Measurements from ENCODE around the gene RIPOR3.

The RIPOR3 gene

GRCh38 chr20:50690650-50691572, at the start of gene RIPOR3:
Gene RIPOR3 (minus strand): TSS chr20:50691542. CDS start chr20:50691128, 414 bp downstream.
- DNase-seq = no peak

DNA sequence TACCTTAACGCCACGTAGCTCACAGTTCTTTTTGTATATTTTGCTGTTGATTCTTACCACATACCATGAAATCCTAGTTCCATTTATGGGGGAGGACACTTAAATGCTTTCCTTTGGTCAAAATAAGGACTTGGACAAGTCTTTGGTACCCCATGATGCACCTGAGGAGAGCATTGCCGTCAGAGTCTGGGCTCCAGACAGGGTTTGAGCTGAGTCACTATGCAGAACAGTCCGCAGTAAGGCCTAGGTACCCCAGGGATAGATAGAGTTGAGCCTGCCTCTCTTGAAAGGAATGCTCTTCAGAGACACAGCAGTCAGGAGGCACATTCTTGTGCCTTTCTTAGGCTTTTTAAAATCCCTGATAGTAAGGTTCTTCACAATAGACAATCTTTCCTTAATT, 46.0 kb upstream of the RIPOR3 start:
- no peak for DNase-seq

- DNase-seq = peak; percentile 29
Measured at GRCh38 chr20:50735813-50736212, 44.5 kb upstream of the RIPOR3 start.

- no peak for DNase-seq
Measured at GRCh38 chr20:50734730-50735679, 43.7 kb upstream of the RIPOR3 start.

DNA sequence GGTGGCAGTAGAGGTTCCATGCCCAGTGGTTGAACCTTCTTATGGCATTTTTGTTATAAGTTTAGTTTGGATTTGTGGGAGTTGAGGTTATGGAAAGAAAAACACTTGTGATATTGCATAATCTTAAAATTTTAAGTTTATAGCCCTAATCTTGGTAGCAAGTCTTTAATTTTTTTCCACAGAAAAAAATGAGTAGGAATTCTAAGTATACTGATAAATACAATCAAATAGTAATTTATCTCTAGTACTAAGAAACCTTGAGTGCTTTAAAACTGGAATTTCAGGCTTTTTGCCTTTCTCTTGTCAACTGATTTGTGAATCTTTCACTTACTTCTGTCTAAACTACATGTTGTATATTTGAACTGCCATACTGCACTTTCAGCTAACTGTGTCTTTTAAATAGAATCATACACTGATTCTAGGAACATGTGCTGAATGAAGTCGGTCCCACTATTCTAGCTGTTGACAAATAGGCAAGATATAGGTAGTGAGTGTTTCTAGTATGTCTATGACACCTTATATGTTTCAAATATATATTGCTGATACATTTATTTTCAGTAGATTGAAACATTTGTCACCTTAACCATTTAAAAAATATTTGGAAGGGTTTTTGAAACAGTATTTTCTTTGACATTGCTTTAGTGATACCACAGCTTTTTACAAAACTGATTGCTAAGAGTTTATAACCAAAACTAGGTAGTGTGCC, 42.5 kb upstream of the RIPOR3 start:
- no peak for DNase-seq

DNA sequence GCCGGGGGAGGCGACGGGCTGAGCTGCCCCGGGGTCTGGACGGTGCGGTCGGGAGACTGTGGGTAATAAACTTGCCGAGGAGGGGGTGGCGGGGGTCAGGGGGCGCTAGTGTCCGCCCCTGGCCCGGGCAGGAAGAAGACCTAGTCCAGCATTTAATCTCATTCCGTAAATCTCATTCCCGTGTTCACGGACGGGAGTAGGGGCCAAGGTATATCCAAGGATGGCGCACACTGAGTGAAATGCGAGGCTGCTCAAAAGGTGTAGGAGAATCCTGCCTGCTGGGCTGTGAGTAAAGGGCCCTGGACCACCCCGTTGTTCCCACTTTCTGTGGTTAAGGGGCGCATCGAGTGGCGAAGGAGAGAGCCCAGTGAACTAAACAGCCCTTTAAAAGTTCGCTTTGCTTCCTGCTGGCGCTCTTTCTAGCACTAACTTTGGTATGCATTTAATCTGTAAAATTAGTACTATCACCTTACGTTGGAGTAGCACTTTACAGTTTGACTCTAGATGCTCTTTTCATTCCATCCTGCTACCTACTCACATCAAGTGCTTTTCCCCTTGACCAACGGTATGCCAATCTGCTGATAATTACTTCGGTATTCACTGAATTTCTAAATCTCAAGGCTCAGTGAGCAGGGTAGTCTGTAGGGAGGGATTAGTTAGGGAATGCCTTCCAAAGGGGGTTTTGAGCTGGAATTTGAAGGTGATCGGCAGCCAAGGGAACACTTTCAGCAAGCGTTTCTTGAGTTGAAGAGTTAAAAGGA, 40.8 kb upstream of the RIPOR3 start:
- no peak for DNase-seq

- peak; percentile 89 for DNase-seq
Measured at GRCh38 chr20:50731055-50731929, 40.0 kb upstream of the RIPOR3 start, which contains the start of gene PARD6B. Gene PARD6B (plus strand): TSS chr20:50731580. CDS start chr20:50731787, 207 bp downstream.

GRCh38 chr20:50730765-50731054, 39.4 kb upstream of the RIPOR3 start:
- DNase-seq = no peak

DNA sequence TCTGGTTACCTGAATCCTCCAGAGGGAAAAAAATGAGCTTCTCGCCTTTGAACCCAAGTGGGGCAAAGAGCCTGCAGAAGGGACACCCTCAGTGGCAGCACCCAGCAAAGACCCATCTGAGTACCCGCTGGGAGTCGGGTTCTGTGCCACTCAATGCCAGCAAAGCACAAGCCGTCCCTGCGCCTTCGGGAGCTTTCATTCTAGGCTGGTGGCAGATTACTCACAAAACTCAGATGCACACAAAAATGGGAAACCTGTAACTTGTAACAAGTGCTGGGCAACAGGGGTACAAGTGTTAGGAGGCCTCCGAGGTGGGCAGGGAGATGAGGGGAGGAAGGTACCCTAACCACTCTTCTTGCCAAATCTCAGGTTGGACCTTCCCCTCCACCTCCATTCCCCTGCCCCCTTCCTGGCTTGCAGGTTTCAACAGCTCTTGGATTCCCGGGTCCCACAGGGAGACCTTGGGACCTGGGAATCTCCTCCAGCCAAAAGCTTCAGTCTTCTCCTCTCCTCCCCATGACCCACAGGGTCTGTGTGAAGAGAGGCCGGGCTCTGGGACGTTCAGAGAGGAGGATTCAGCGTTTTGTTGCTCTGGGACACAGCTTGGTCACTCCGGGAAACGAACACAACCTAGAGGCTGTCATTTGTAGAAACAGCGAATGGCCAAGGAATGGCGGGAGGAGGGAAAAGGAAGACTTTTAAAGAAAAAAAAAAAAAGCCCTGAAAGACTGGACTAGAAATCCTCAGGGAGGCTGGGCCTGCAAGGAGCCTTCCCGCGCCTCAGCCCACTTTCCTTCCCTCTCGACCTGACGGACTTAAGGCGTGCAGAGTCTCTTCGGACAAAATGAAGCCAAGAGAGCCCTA, 38.8 kb upstream of the RIPOR3 start:
- DNase-seq = peak; percentile 20

GRCh38 chr20:50728981-50729874, 37.9 kb upstream of the RIPOR3 start:
- peak; percentile 19 for DNase-seq

GRCh38 chr20:50728486-50728980, 37.2 kb upstream of the RIPOR3 start:
- no peak for DNase-seq

DNA sequence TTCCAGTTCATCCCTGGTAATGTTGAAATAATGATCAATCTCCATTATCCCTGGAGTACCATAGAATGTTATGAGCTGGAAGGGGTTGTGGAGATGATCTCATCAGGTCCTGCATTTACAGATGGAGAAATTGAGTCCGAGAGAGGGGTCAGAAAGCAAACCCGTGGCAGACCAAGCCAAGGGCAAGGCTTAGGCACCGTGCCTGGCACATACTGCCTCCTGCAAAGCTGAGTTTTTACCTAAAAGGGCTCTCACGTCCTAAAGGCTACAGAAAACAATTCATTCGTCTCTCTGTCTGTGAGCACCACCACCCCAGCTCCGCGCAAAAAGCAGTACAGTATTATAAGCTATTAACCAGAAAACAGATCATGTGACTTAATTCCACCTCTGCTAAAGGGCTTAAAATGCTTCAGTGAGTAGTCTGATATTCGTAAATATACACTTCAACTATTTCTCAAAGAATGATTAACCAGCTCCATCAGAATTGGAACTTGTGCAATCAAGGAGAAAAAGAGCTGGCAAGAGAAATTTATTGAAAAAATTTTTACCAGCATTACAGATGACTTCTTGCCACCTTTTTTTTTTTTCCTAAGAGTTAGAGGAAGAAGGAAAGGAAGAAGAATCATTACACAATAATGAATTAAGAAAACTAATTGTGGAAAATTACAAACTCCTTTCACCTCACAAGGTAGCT, 36.6 kb upstream of the RIPOR3 start:
- no peak for DNase-seq

- no peak for DNase-seq
Measured at GRCh38 chr20:50726955-50727791, 35.8 kb upstream of the RIPOR3 start.

DNA sequence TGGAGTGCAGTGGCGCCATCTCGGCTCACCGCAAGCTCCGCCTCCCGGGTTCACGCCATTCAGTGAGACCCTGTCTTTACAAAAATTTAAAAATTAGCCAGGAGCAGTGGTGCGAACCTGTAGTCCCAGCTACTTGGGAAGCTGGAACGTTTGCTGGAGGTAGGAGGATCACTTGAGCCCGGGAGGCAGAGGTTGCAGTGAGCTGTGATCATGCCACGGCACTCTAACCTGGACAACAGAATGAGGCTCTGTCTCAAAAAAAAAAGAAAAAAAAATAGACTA, 34.3 kb upstream of the RIPOR3 start:
- DNase-seq = no peak

DNA sequence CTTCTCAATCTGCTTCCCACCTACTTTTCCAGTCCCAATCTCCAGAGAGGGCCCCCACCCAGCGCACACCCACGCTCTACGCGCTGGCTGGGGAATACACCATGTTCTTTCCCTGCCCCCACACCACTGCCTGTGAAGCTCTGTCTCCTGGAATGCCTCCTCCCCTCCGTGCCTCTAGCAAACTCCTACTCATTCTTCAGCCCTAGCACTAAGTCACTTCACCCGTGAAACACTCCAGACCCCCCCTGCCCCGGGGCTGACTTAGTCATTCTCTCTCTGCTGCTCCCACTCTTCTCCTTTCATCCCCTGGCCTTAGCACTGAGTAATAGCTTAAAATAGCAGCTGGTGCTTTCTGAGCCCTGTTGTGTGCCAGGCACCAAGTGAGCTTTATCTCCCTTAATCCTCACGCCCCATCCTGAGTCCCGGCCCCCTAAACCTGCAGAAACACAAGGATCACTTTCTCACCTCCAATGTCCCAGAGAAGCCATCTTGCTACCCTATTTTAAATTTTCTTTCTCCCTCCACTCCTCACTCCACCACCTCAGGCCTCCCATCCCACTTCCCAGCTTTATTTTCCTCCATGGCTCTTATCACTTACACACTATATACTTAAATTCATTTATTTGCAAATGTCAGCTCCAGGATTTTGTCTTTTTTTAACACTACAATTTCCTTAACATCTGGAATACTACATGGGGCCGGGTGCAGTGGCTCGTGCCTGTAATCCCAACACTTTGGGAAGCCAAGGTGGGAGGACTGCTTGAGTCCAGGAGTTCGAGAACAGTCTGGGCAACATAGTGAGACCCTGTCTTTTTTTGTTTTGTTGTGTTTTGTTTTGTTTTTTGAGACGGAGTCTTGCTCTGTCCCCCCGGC, 33.7 kb upstream of the RIPOR3 start:
- peak; percentile 94 for DNase-seq

GRCh38 chr20:50724112-50724725, 32.9 kb upstream of the RIPOR3 start:
- DNase-seq = no peak
